GM23338 (cell line): ENCODE data around the gene DNAJC17. TPM values are rescaled to one million over a fixed set of nuclear protein-coding genes. Genes with fewer than 3 reads are reported as not detected.

Experiments used
- ATAC-seq: fragments of 200-7000 bp; cut with Tn5 transposase; 3 replicates; pipeline ENCODE4 v1.9.1; 2020
- DNase-seq: peaks from one replicate; pipeline ENCODE4 v3.0.0-alpha.2; 2015; ENCODE audit warnings: low spot score
- H2AFZ ChIP-seq: fragments of 200-600 bp; sonication (generic); 2 replicates; pipeline ENCODE4 v1.8.0; 2016; ENCODE audit warnings: antibody characterized with exemption, mild to moderate bottlenecking, moderate library complexity
- H3F3A ChIP-seq: fragments of 200-600 bp; sonication (generic); replicated peaks from 2 replicates; pipeline ENCODE4 v1.8.0; 2017; ENCODE audit warnings: antibody characterized with exemption, mixed run types, low read depth
- H3K27ac ChIP-seq: fragments of 200-600 bp; sonication (generic); 2 replicates; pipeline ENCODE4 v1.6.1; 2016; ENCODE audit warnings: low read depth
- H3K27me3 ChIP-seq: fragments of 200-600 bp; sonication (generic); 2 replicates; pipeline ENCODE4 v1.8.0; 2016; ENCODE audit warnings: mild to moderate bottlenecking, mixed run types, moderate library complexity; ENCODE audit not compliant: insufficient read depth
- H3K36me3 ChIP-seq: fragments of 200-600 bp; sonication (generic); 2 replicates; pipeline ENCODE4 v1.8.0; 2016; ENCODE audit warnings: mild to moderate bottlenecking; ENCODE audit not compliant: insufficient read depth
- H3K4me1 ChIP-seq: fragments of 200-600 bp; sonication (generic); 2 replicates; pipeline ENCODE4 v1.8.0; 2016; ENCODE audit warnings: mild to moderate bottlenecking, moderate library complexity; ENCODE audit not compliant: insufficient read depth
- H3K4me2 ChIP-seq: fragments of 200-600 bp; sonication (generic); 2 replicates; pipeline ENCODE4 v1.7.1; 2017; ENCODE audit warnings: mixed run types
- H3K4me3 ChIP-seq: fragments of 200-600 bp; sonication (generic); 2 replicates; pipeline ENCODE4 v1.6.1; 2016; ENCODE audit warnings: mixed run types
- H3K79me2 ChIP-seq: fragments of 200-600 bp; sonication (generic); replicated peaks from 2 replicates; pipeline ENCODE4 v1.8.0; 2017; ENCODE audit warnings: mild to moderate bottlenecking; ENCODE audit not compliant: insufficient read depth
- H3K9me2 ChIP-seq: fragments of 200-600 bp; sonication (generic); 2 replicates; pipeline ENCODE4 v1.8.0; 2017; ENCODE audit not compliant: insufficient read depth
- H4K20me1 ChIP-seq: fragments of 200-600 bp; sonication (generic); replicated peaks from 2 replicates; pipeline ENCODE4 v1.8.0; 2017; ENCODE audit warnings: mild to moderate bottlenecking; ENCODE audit not compliant: insufficient read depth
- H3K27ac Mint-ChIP-seq: 2 replicates; pipeline ENCODE4 v1.8.0; 2020; ENCODE audit warnings: inconsistent platforms, mild to moderate bottlenecking, moderate library complexity, mixed read lengths
- H3K27me3 Mint-ChIP-seq: 3 replicates; pipeline ENCODE4 v1.8.0; 2022; ENCODE audit warnings: low read depth, mild to moderate bottlenecking, moderate library complexity, mixed read lengths, inconsistent platforms; ENCODE audit not compliant: insufficient read depth, poor library complexity
- H3K36me3 Mint-ChIP-seq: 3 replicates; pipeline ENCODE4 v1.8.0; 2021; ENCODE audit warnings: low read depth, mild to moderate bottlenecking, inconsistent platforms, moderate library complexity, mixed read lengths
- H3K4me1 Mint-ChIP-seq: 3 replicates; pipeline ENCODE4 v1.8.0; 2020; ENCODE audit warnings: mild to moderate bottlenecking, inconsistent platforms, mixed read lengths
- H3K4me3 Mint-ChIP-seq: 3 replicates; pipeline ENCODE4 v1.8.0; 2021; ENCODE audit warnings: moderate library complexity, mild to moderate bottlenecking, inconsistent platforms, mixed read lengths
- H3K9me3 Mint-ChIP-seq: 3 replicates; pipeline ENCODE4 v1.8.0; 2020; ENCODE audit warnings: moderate library complexity, mild to moderate bottlenecking, inconsistent platforms, mixed read lengths
- EZH2phosphoT487 ChIP-seq: fragments of 200-600 bp; sonication (generic); IDR thresholded peaks from one replicate; pipeline ENCODE4 v1.8.1; 2018; ENCODE audit warnings: antibody characterized with exemption; ENCODE audit not compliant: unreplicated experiment
- JUNB ChIP-seq: IDR thresholded peaks from one replicate; pipeline ENCODE4 v1.6.1; 2016; ENCODE audit warnings: antibody characterized with exemption; ENCODE audit not compliant: unreplicated experiment
- NANOG ChIP-seq: IDR thresholded peaks from 2 replicates; pipeline ENCODE4 v1.6.1; 2016; ENCODE audit warnings: antibody characterized with exemption, borderline replicate concordance
- STAT1 ChIP-seq: IDR thresholded peaks from one replicate; pipeline ENCODE4 v1.6.1; 2016; ENCODE audit warnings: antibody characterized with exemption; ENCODE audit not compliant: unreplicated experiment
- ZNF331 ChIP-seq: fragments of 250-450 bp; sonication (Bioruptor Pico); IDR thresholded peaks from 2 replicates; pipeline ENCODE4 v1.5.0; 2020; ENCODE audit warnings: low read depth, mild to moderate bottlenecking, moderate library complexity
- polyA plus RNA-seq: library from polyadenylated mRNA; unstranded; fragments of >200 nt; fragmentation: Nextera tagmentation; extraction: Ambion mirVana; gene quantifications from 2 replicates; pipeline ENCODE4 v1.2.1, GENCODE V29; 2016
- total RNA-seq: library from RNA; depleted of rRNA; stranded (reverse); fragments of >200 nt; shearing (Covaris generic); gene quantifications from 2 replicates; pipeline ENCODE4 v1.2.3, GENCODE V29; 2014
- TF ChIP-seq, protein P1 (sequence below), 2 experiments: fragments of 200-600 bp in 1 of 2; sonication (generic) in 1 of 2; conservative IDR thresholded peaks; 2 replicates each; pipeline versions ENCODE4 v1.5.1 to v1.6.1; 2016 to 2017; ENCODE audit warnings: antibody characterized with exemption in 2 of 2, low read depth in 2 of 2, mild to moderate bottlenecking in 2 of 2, moderate library complexity in 1 of 2
- TF ChIP-seq, protein P2 (sequence below): IDR thresholded peaks from 2 replicates; pipeline ENCODE4 v1.6.1; 2016; ENCODE audit warnings: antibody characterized with exemption
- TF ChIP-seq, protein P3 (sequence below): fragments of 250-450 bp; sonication (Bioruptor Pico); IDR thresholded peaks from 2 replicates; pipeline ENCODE4 v1.5.0; 2020; ENCODE audit warnings: mild to moderate bottlenecking, moderate library complexity

The DNAJC17 gene
- total and polyA plus RNA-seq, 2 experiments from 2014 or later: 23.0 to 77.6 TPM

DNA sequence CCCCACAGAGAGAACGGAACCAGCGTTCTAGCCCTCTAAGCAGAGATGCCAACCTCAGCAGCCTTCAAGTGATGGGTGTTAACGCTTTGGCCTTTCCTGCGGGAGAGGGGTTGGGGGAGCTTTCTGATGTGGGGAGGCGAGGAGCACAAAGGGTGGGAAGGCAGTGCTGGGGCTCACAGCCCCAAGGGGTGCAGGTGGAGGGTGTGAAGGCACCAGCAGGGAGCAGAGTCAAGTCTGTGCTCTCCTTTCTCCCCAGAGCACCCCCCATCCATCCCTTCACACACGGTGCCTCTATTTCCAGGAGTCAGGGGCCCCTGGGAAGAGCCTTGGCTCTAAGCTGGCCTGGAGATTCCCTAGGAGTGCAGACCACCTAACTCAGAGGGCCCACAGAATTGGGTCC, 33.4 kb downstream of the DNAJC17 start:
- no peaks in the 10 kb centered on the region for H3F3A ChIP-seq
- H3K27ac ChIP-seq: no peak overlapping the region
- Mint-ChIP-seq H3K27ac (no peak overlapping the region), H3K9me3 (no peaks in the 10 kb centered on the region), H3K4me3 (no peak overlapping the region), H3K4me1 (peaks cover 9% of the 10 kb centered on the region; the same call in 2 of the 3 replicates), H3K27me3 (peaks cover 15% of the 10 kb centered on the region), H3K36me3 (peaks cover 28% of the 10 kb centered on the region)
- H3K79me2 ChIP-seq: no peaks in the 10 kb centered on the region
- no peak overlapping the region for H3K4me3 ChIP-seq
- H4K20me1 ChIP-seq: no peaks in the 10 kb centered on the region
- DNase-seq (no peak), ATAC-seq (no peak)
- no peaks in the 10 kb centered on the region for H3K4me1 ChIP-seq
- H3K36me3 ChIP-seq: peaks cover 1% of the 10 kb centered on the region
- H3K4me2 ChIP-seq: no peak overlapping the region
- no peak overlapping the region for H2AFZ ChIP-seq
- TF ChIP-seq EZH2phosphoT487 (no peak), NANOG (no peak), ZNF331 (CRISPR knock-in tag) (no peak), STAT1 (no peak), JUNB (no peak)
- TF ChIP-seq, protein P1, sequence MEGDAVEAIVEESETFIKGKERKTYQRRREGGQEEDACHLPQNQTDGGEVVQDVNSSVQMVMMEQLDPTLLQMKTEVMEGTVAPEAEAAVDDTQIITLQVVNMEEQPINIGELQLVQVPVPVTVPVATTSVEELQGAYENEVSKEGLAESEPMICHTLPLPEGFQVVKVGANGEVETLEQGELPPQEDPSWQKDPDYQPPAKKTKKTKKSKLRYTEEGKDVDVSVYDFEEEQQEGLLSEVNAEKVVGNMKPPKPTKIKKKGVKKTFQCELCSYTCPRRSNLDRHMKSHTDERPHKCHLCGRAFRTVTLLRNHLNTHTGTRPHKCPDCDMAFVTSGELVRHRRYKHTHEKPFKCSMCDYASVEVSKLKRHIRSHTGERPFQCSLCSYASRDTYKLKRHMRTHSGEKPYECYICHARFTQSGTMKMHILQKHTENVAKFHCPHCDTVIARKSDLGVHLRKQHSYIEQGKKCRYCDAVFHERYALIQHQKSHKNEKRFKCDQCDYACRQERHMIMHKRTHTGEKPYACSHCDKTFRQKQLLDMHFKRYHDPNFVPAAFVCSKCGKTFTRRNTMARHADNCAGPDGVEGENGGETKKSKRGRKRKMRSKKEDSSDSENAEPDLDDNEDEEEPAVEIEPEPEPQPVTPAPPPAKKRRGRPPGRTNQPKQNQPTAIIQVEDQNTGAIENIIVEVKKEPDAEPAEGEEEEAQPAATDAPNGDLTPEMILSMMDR (conservative IDR thresholded peaks at IDR 0.05; ENCODE audit: low read depth in 2 of 2): no peak
- TF ChIP-seq, protein P2, sequence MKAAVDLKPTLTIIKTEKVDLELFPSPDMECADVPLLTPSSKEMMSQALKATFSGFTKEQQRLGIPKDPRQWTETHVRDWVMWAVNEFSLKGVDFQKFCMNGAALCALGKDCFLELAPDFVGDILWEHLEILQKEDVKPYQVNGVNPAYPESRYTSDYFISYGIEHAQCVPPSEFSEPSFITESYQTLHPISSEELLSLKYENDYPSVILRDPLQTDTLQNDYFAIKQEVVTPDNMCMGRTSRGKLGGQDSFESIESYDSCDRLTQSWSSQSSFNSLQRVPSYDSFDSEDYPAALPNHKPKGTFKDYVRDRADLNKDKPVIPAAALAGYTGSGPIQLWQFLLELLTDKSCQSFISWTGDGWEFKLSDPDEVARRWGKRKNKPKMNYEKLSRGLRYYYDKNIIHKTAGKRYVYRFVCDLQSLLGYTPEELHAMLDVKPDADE: no peak
- no peaks in the 10 kb centered on the region for H3K27me3 ChIP-seq
- no peaks in the 10 kb centered on the region for H3K9me2 ChIP-seq

DNA sequence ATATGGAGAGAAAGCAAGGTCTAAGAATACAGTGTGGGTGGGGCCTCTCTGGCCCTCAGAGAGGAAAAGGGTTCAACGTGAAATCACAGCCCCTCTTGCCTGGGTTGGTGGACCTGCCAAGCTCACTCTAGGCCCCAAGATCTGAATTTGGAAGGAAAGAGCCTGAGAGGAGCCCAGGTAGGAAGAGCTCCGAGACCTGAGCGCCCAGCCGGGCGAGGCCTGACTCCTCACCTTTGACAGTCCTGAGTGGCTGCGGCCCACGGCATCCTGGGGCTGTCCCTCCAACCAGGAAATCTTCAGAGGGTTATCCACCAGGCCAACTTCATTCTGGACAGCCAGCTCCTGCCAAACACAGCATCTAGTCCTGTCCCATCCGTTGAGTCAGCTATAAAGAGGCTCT, 33.8 kb downstream of the DNAJC17 start:
- H3K9me2 ChIP-seq: no peaks in the 10 kb centered on the region
- no peak overlapping the region for H3K4me3 ChIP-seq
- Mint-ChIP-seq H3K9me3 (no peaks in the 10 kb centered on the region), H3K4me1 (peaks cover 9% of the 10 kb centered on the region; the same call in 2 of the 3 replicates), H3K36me3 (peaks cover 28% of the 10 kb centered on the region), H3K27ac (no peak overlapping the region), H3K27me3 (peaks cover 15% of the 10 kb centered on the region), H3K4me3 (no peak overlapping the region)
- ATAC-seq (no peak), DNase-seq (no peak)
- H2AFZ ChIP-seq: no peak overlapping the region
- no peaks in the 10 kb centered on the region for H3K27me3 ChIP-seq
- H3K4me2 ChIP-seq: no peak overlapping the region
- no peaks in the 10 kb centered on the region for H3F3A ChIP-seq
- H3K79me2 ChIP-seq: no peaks in the 10 kb centered on the region
- H3K4me1 ChIP-seq: no peaks in the 10 kb centered on the region
- no peak for TF ChIP-seq EZH2phosphoT487
- no peaks in the 10 kb centered on the region; the same call in 1 of the 2 replicates for H3K36me3 ChIP-seq
- no peak overlapping the region for H3K27ac ChIP-seq
- no peaks in the 10 kb centered on the region for H4K20me1 ChIP-seq

DNA sequence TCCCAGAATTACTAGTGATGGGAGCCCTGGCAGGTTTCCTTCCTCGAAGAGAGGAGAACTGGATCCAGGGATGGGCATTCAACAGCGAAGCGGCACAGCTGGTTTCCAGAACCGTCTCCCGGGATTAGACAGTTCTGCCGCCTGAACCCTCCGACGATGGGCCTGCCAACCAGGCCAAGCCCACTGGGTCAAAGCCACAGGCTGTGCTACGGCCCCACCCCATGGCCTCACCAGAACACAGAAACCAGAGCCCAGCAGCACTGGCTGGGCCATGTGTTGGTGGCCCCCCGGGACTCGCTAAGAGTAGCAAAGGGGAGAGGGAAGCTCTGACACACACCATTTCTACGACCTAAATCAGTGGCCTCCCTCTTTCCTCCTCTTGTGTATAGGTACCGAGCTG, 35.3 kb downstream of the DNAJC17 start:
- H3K27ac ChIP-seq: no peak overlapping the region
- Mint-ChIP-seq H3K27ac (no peak overlapping the region), H3K27me3 (peaks cover 21% of the 10 kb centered on the region), H3K4me1 (peaks cover 18% of the 10 kb centered on the region; the same call in 2 of the 3 replicates), H3K9me3 (no peaks in the 10 kb centered on the region), H3K36me3 (peaks cover 20% of the 10 kb centered on the region), H3K4me3 (no peak overlapping the region)
- no peak for DNase-seq
- no peak overlapping the region for H3K4me3 ChIP-seq
- no peaks in the 10 kb centered on the region for H3K36me3 ChIP-seq
- no peak for ATAC-seq
- H3K27me3 ChIP-seq: no peaks in the 10 kb centered on the region
- no peaks in the 10 kb centered on the region for H3K9me2 ChIP-seq
- no peaks in the 10 kb centered on the region for H3K79me2 ChIP-seq
- H2AFZ ChIP-seq: no peak overlapping the region
- H4K20me1 ChIP-seq: no peaks in the 10 kb centered on the region
- H3K4me2 ChIP-seq: no peak overlapping the region
- no peaks in the 10 kb centered on the region; the same call in 1 of the 2 replicates for H3F3A ChIP-seq
- H3K4me1 ChIP-seq: no peaks in the 10 kb centered on the region; the same call in 1 of the 2 replicates
- TF ChIP-seq NANOG: no peak
- TF ChIP-seq, protein P3, sequence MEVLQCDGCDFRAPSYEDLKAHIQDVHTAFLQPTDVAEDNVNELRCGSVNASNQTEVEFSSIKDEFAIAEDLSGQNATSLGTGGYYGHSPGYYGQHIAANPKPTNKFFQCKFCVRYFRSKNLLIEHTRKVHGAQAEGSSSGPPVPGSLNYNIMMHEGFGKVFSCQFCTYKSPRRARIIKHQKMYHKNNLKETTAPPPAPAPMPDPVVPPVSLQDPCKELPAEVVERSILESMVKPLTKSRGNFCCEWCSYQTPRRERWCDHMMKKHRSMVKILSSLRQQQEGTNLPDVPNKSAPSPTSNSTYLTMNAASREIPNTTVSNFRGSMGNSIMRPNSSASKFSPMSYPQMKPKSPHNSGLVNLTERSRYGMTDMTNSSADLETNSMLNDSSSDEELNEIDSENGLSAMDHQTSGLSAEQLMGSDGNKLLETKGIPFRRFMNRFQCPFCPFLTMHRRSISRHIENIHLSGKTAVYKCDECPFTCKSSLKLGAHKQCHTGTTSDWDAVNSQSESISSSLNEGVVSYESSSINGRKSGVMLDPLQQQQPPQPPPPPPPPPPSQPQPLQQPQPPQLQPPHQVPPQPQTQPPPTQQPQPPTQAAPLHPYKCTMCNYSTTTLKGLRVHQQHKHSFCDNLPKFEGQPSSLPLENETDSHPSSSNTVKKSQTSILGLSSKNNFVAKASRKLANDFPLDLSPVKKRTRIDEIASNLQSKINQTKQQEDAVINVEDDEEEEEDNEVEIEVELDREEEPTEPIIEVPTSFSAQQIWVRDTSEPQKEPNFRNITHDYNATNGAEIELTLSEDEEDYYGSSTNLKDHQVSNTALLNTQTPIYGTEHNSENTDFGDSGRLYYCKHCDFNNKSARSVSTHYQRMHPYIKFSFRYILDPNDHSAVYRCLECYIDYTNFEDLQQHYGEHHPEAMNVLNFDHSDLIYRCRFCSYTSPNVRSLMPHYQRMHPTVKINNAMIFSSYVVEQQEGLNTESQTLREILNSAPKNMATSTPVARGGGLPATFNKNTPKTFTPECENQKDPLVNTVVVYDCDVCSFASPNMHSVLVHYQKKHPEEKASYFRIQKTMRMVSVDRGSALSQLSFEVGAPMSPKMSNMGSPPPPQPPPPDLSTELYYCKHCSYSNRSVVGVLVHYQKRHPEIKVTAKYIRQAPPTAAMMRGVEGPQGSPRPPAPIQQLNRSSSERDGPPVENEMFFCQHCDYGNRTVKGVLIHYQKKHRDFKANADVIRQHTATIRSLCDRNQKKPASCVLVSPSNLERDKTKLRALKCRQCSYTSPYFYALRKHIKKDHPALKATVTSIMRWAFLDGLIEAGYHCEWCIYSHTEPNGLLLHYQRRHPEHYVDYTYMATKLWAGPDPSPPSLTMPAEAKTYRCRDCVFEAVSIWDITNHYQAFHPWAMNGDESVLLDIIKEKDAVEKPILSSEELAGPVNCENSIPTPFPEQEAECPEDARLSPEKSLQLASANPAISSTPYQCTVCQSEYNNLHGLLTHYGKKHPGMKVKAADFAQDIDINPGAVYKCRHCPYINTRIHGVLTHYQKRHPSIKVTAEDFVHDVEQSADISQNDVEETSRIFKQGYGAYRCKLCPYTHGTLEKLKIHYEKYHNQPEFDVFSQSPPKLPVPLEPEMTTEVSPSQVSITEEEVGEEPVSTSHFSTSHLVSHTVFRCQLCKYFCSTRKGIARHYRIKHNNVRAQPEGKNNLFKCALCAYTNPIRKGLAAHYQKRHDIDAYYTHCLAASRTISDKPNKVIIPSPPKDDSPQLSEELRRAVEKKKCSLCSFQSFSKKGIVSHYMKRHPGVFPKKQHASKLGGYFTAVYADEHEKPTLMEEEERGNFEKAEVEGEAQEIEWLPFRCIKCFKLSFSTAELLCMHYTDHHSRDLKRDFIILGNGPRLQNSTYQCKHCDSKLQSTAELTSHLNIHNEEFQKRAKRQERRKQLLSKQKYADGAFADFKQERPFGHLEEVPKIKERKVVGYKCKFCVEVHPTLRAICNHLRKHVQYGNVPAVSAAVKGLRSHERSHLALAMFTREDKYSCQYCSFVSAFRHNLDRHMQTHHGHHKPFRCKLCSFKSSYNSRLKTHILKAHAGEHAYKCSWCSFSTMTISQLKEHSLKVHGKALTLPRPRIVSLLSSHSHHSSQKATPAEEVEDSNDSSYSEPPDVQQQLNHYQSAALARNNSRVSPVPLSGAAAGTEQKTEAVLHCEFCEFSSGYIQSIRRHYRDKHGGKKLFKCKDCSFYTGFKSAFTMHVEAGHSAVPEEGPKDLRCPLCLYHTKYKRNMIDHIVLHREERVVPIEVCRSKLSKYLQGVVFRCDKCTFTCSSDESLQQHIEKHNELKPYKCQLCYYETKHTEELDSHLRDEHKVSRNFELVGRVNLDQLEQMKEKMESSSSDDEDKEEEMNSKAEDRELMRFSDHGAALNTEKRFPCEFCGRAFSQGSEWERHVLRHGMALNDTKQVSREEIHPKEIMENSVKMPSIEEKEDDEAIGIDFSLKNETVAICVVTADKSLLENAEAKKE (CRISPR knock-in tag): no peak
